ENCODE results near the gene SMYD1. TPM values are rescaled to one million over a fixed set of nuclear protein-coding genes. Genes with fewer than 3 reads are reported as not detected.

SMYD1 gene
- total RNA-seq, 1 experiment from 2014 or later: not detected

DNA sequence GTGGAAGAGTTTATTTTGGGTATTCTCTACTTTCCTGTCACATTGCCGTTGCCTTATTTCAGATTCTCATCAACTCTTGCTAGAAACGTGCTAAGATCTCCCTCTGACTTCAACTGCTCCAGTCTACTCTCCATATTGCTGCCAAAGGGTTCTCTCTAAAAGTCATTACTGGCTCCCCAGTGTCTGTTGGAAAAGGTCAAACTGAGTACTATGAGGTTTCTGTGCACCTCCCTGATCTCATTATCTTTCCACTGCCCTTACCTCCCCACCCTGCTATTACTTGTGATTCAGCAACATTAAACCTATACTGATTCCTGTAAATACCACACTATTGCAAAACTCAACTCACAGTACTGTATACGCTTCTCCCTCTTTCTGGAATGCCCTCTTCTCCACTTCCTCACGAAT, 10.2 kb upstream of the SMYD1 start:
- in situ Hi-C loops (cut with HindIII; ENCODE audit: low pct_unique_long_range_greater_than_20kb, low sequenced_read_pairs): no loop called here
- H3K4me3 ChIP-seq (ENCODE audit: low read depth in 2 of 2, low read length in 2 of 2): no peak overlapping the region
- ATAC-seq: no peak
- CTCF ChIA-PET: no interaction called here
- TF ChIP-seq, protein P1, sequence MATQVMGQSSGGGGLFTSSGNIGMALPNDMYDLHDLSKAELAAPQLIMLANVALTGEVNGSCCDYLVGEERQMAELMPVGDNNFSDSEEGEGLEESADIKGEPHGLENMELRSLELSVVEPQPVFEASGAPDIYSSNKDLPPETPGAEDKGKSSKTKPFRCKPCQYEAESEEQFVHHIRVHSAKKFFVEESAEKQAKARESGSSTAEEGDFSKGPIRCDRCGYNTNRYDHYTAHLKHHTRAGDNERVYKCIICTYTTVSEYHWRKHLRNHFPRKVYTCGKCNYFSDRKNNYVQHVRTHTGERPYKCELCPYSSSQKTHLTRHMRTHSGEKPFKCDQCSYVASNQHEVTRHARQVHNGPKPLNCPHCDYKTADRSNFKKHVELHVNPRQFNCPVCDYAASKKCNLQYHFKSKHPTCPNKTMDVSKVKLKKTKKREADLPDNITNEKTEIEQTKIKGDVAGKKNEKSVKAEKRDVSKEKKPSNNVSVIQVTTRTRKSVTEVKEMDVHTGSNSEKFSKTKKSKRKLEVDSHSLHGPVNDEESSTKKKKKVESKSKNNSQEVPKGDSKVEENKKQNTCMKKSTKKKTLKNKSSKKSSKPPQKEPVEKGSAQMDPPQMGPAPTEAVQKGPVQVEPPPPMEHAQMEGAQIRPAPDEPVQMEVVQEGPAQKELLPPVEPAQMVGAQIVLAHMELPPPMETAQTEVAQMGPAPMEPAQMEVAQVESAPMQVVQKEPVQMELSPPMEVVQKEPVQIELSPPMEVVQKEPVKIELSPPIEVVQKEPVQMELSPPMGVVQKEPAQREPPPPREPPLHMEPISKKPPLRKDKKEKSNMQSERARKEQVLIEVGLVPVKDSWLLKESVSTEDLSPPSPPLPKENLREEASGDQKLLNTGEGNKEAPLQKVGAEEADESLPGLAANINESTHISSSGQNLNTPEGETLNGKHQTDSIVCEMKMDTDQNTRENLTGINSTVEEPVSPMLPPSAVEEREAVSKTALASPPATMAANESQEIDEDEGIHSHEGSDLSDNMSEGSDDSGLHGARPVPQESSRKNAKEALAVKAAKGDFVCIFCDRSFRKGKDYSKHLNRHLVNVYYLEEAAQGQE (IDR thresholded peaks at IDR 0.05; ENCODE audit: insufficient read depth in 1 of 2, low read depth in 2 of 2, low read length in 1 of 2): no peak
- no peak for TF ChIP-seq SIN3A (IDR thresholded peaks at IDR 0.05; ENCODE audit: borderline replicate concordance, insufficient read depth, low read depth, low read length)
- TF ChIP-seq, protein P2, sequence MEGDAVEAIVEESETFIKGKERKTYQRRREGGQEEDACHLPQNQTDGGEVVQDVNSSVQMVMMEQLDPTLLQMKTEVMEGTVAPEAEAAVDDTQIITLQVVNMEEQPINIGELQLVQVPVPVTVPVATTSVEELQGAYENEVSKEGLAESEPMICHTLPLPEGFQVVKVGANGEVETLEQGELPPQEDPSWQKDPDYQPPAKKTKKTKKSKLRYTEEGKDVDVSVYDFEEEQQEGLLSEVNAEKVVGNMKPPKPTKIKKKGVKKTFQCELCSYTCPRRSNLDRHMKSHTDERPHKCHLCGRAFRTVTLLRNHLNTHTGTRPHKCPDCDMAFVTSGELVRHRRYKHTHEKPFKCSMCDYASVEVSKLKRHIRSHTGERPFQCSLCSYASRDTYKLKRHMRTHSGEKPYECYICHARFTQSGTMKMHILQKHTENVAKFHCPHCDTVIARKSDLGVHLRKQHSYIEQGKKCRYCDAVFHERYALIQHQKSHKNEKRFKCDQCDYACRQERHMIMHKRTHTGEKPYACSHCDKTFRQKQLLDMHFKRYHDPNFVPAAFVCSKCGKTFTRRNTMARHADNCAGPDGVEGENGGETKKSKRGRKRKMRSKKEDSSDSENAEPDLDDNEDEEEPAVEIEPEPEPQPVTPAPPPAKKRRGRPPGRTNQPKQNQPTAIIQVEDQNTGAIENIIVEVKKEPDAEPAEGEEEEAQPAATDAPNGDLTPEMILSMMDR (IDR thresholded peaks at IDR 0.05): no peak
- TF ChIP-seq POLR2AphosphoS5 (IDR thresholded peaks at IDR 0.05; ENCODE audit: low read depth, low read length): no peak
- TF ChIP-seq TCF7L2 (IDR thresholded peaks at IDR 0.05; ENCODE audit: low read depth, low read length): no peak
- H3K27me3 ChIP-seq (ENCODE audit: control insufficient read depth, insufficient read depth, low read length): no peaks in the 10 kb centered on the region
- H3K4me1 ChIP-seq (ENCODE audit: control insufficient read depth, insufficient read depth, low read length): peaks cover 15% of the 10 kb centered on the region; the same call in 1 of the 2 replicates
- POLR2A ChIA-PET: no interaction called here
- no peak for DNase-seq (ENCODE audit: low read depth, low spot score)
- intact Hi-C loops (cut with micrococcal nuclease; ENCODE audit: unreplicated experiment): no loop called here
- H3K36me3 ChIP-seq (ENCODE audit: control insufficient read depth, insufficient read depth, low read length): 0 out of 2 replicates have a peak, but pooled peaks cover 2% of the 10 kb centered on the region
- BruUV-seq (replicated peaks): no TSS peak
- no peak overlapping the region for H3K27ac ChIP-seq (ENCODE audit: low read length)
- no peaks in the 10 kb centered on the region for H3K9me3 ChIP-seq (ENCODE audit: control insufficient read depth, insufficient read depth, low read depth, low read length)

DNA sequence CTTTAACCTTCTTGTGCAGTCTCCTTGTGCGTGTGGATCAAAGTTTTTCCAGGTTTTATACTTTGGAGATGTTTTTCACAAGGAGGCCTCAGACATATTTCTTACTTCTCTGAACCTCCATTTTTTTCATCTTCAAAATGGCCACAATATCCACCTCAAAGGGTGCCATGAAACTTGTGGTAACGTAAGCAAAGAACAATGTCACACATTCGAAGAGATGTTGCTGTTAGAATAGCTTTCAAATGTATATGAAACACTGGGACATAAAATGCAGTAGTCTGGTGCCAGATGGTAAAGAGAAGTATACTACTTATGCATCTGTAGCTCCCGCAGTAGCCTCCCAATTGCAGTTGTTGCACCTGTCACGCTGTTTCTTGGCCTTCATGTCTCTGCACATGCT, 9.4 kb upstream of the SMYD1 start:
- no peak for DNase-seq (ENCODE audit: low read depth, low spot score)
- H3K9me3 ChIP-seq (ENCODE audit: control insufficient read depth, insufficient read depth, low read depth, low read length): no peaks in the 10 kb centered on the region
- ChIA-PET POLR2A (no interaction called here), CTCF (no interaction called here)
- in situ Hi-C loops (cut with HindIII; ENCODE audit: low pct_unique_long_range_greater_than_20kb, low sequenced_read_pairs) (no loop called here), intact Hi-C loops (cut with micrococcal nuclease; ENCODE audit: unreplicated experiment) (no loop called here)
- H3K4me1 ChIP-seq (ENCODE audit: control insufficient read depth, insufficient read depth, low read length): peaks cover 14% of the 10 kb centered on the region; the same call in 1 of the 2 replicates
- ATAC-seq: no peak
- H3K36me3 ChIP-seq (ENCODE audit: control insufficient read depth, insufficient read depth, low read length): 0 out of 2 replicates have a peak, but pooled peaks cover 2% of the 10 kb centered on the region
- no peaks in the 10 kb centered on the region for H3K27me3 ChIP-seq (ENCODE audit: control insufficient read depth, insufficient read depth, low read length)
- H3K4me3 ChIP-seq (ENCODE audit: low read depth in 2 of 2, low read length in 2 of 2): no peak overlapping the region
- TF ChIP-seq SIN3A (IDR thresholded peaks at IDR 0.05; ENCODE audit: borderline replicate concordance, insufficient read depth, low read depth, low read length) (no peak), POLR2AphosphoS5 (IDR thresholded peaks at IDR 0.05; ENCODE audit: low read depth, low read length) (no peak), TCF7L2 (IDR thresholded peaks at IDR 0.05; ENCODE audit: low read depth, low read length) (no peak)
- TF ChIP-seq, protein P1 (IDR thresholded peaks at IDR 0.05; ENCODE audit: insufficient read depth in 1 of 2, low read depth in 2 of 2, low read length in 1 of 2): no peak
- TF ChIP-seq, protein P2 (IDR thresholded peaks at IDR 0.05): no peak
- BruUV-seq (replicated peaks): no TSS peak
- H3K27ac ChIP-seq (ENCODE audit: low read length): no peak overlapping the region

Measured in Panc1 (cell line).